IMR-90 (cell line): ENCODE data around the gene SPATA2L. TPM values are rescaled to one million over a fixed set of nuclear protein-coding genes. Genes with fewer than 3 reads are reported as not detected.

ENCODE experiments used
- ATAC-seq: fragments of 200-7000 bp; cut with Tn5 transposase; 2 replicates; pipeline ENCODE4 v1.9.1; 2020; ENCODE audit warnings: low read depth, mild to moderate bottlenecking, moderate library complexity
- BruUV-seq: library from RNA; stranded (reverse); fragments of 400-500 nt; replicated peaks from 2 replicates; lab custom pipeline; 2021; lab: Mats Ljungman, UMichigan
- CTCF ChIA-PET: fragments of 300-600 bp; formaldehyde crosslinking; extraction: SDS; loops from one replicate; lab custom pipeline; 2021; ENCODE audit warnings: antibody characterized with exemption; lab: Yijun Ruan, JAX
- POLR2A ChIA-PET: fragments of 300-600 bp; sonication (Branson Sonifier 250); formaldehyde crosslinking; loops from one replicate; lab custom pipeline; 2022; ENCODE audit warnings: antibody characterized with exemption; ENCODE audit not compliant: unreplicated experiment; lab: Charles Lee
- DNase-seq: peaks from one replicate; pipeline ENCODE4 v3.0.0; 2013
- H2AFZ ChIP-seq: replicated peaks from 2 replicates; pipeline ENCODE3; 2013; ENCODE audit warnings: low read length, mild to moderate bottlenecking; ENCODE audit not compliant: poor library complexity
- H2AK5ac ChIP-seq: 2 replicates; pipeline ENCODE4 v1.6.1; 2013; ENCODE audit warnings: low read depth, low read length, inconsistent platforms
- H2AK9ac ChIP-seq: replicated peaks from 2 replicates; pipeline ENCODE3; 2013; ENCODE audit warnings: mild to moderate bottlenecking, low read depth, low read length, moderate library complexity; ENCODE audit not compliant: poor library complexity
- H2BK120ac ChIP-seq: 2 replicates; pipeline ENCODE4 v1.6.1; 2013; ENCODE audit warnings: low read depth, low read length, inconsistent platforms
- H2BK15ac ChIP-seq: 3 replicates; pipeline ENCODE4 v1.6.1; 2013; ENCODE audit warnings: low read depth, low read length, inconsistent platforms
- H2BK20ac ChIP-seq: 2 replicates; pipeline ENCODE4 v1.6.1; 2013; ENCODE audit warnings: low read depth, mild to moderate bottlenecking, inconsistent platforms, low read length, moderate library complexity
- H2BK5ac ChIP-seq: 2 replicates; pipeline ENCODE4 v1.6.1; 2013; ENCODE audit warnings: mild to moderate bottlenecking, low read depth, low read length, inconsistent platforms; ENCODE audit not compliant: poor library complexity, severe bottlenecking
- H3K14ac ChIP-seq: replicated peaks from 2 replicates; pipeline ENCODE4 v1.6.1; 2013; ENCODE audit warnings: low read depth, low read length, inconsistent platforms
- H3K18ac ChIP-seq: 2 replicates; pipeline ENCODE4 v1.6.1; 2013; ENCODE audit warnings: low read depth, low read length, control low read depth
- H3K23ac ChIP-seq: 2 replicates; pipeline ENCODE4 v1.6.1; 2013; ENCODE audit warnings: low read depth, low read length, inconsistent platforms
- H3K27ac ChIP-seq: 2 replicates; pipeline ENCODE4 v1.5.1; 2013; ENCODE audit warnings: mild to moderate bottlenecking, control low read depth, low read length; ENCODE audit not compliant: insufficient read depth
- H3K27me3 ChIP-seq: 2 replicates; pipeline ENCODE4 v1.6.1; 2013; ENCODE audit warnings: low read length; ENCODE audit not compliant: control insufficient read depth, insufficient read depth
- H3K36me3 ChIP-seq: 2 replicates; pipeline ENCODE4 v1.6.1; 2013; ENCODE audit warnings: low read length, mixed read lengths; ENCODE audit not compliant: control insufficient read depth, insufficient read depth
- H3K4ac ChIP-seq: 2 replicates; pipeline ENCODE4 v1.6.1; 2013; ENCODE audit warnings: low read depth, low read length, inconsistent platforms
- H3K4me1 ChIP-seq: 2 replicates; pipeline ENCODE4 v1.6.1; 2013; ENCODE audit warnings: low read length, mixed read lengths; ENCODE audit not compliant: control insufficient read depth, insufficient read depth
- H3K4me2 ChIP-seq: 2 replicates; pipeline ENCODE4 v1.6.1; 2013; ENCODE audit warnings: low read depth, mild to moderate bottlenecking, control low read depth, low read length, moderate library complexity
- H3K4me3 ChIP-seq: 2 replicates; pipeline ENCODE4 v1.5.1; 2013; ENCODE audit warnings: low read depth, mild to moderate bottlenecking, control low read depth, low read length, moderate library complexity; ENCODE audit not compliant: insufficient read depth
- H3K56ac ChIP-seq: 2 replicates; pipeline ENCODE4 v1.6.1; 2013; ENCODE audit warnings: low read length, inconsistent platforms; ENCODE audit not compliant: insufficient read depth; ENCODE audit errors: extremely low read depth
- H3K79me1 ChIP-seq, 2 experiments: 2 replicates each; pipeline ENCODE4 v1.6.1; 2013; ENCODE audit warnings: low read length in 2 of 2, inconsistent platforms in 1 of 2, low read depth in 1 of 2
- H3K9ac ChIP-seq: 2 replicates; pipeline ENCODE4 v1.6.1; 2013; ENCODE audit warnings: low read depth, low read length, control low read depth
- H3K9me1 ChIP-seq: 2 replicates; pipeline ENCODE4 v1.6.1; 2013; ENCODE audit warnings: low read length, inconsistent platforms; ENCODE audit not compliant: insufficient read depth
- H3K9me3 ChIP-seq: 2 replicates; pipeline ENCODE4 v1.6.1; 2013; ENCODE audit warnings: low read length; ENCODE audit not compliant: control insufficient read depth, insufficient read depth
- H4K20me1 ChIP-seq: 2 replicates; pipeline ENCODE4 v1.6.1; 2013; ENCODE audit warnings: low read length, inconsistent platforms; ENCODE audit not compliant: insufficient read depth
- H4K5ac ChIP-seq: 2 replicates; pipeline ENCODE4 v1.6.1; 2013; ENCODE audit warnings: mild to moderate bottlenecking, low read depth, low read length, control low read depth
- H4K8ac ChIP-seq, 2 experiments: 2 replicates each; pipeline ENCODE4 v1.6.1; 2013; ENCODE audit warnings: low read depth in 2 of 2, low read length in 2 of 2, control low read depth in 1 of 2, inconsistent platforms in 1 of 2
- H4K91ac ChIP-seq: 2 replicates; pipeline ENCODE4 v1.6.1; 2013; ENCODE audit warnings: low read depth, low read length, inconsistent platforms; ENCODE audit not compliant: insufficient read depth
- BHLHE40 ChIP-seq: fragments of 150-350 bp; IDR thresholded peaks from 2 replicates; pipeline ENCODE4 v1.6.1; 2016; ENCODE audit warnings: mild to moderate bottlenecking, low read depth, low read length
- FOS ChIP-seq: fragments of 150-350 bp; IDR thresholded peaks from 2 replicates; pipeline ENCODE4 v1.6.1; 2016; ENCODE audit warnings: low read depth, low read length
- MAFK ChIP-seq: IDR thresholded peaks from 2 replicates; pipeline ENCODE4 v1.6.1; 2012; ENCODE audit warnings: low read depth, low read length, improper control_type of control experiment
- POLR2A ChIP-seq: IDR thresholded peaks from 2 replicates; pipeline ENCODE4 v1.6.1; 2012; ENCODE audit warnings: mild to moderate bottlenecking, low read depth, low read length
- RAD21 ChIP-seq: IDR thresholded peaks from 2 replicates; pipeline ENCODE4 v1.6.1; 2012; ENCODE audit warnings: low read length, improper control_type of control experiment
- RCOR1 ChIP-seq: IDR thresholded peaks from 2 replicates; pipeline ENCODE4 v1.6.1; 2012; ENCODE audit warnings: mild to moderate bottlenecking, low read length, improper control_type of control experiment; ENCODE audit not compliant: insufficient replicate concordance
- RFX5 ChIP-seq: IDR thresholded peaks from 2 replicates; pipeline ENCODE4 v1.8.0; 2012; ENCODE audit warnings: low read depth, mild to moderate bottlenecking, low read length, moderate library complexity
- WGBS, 2 experiments: methylation state at CpG; one replicate each; pipeline versions ENCODE4 v1.1.5 to v1.1.7; 2013; ENCODE audit warnings: missing lambda C conversion rate in 2 of 2; ENCODE audit not compliant: insufficient read length in 1 of 2; ENCODE audit errors: extremely low coverage in 2 of 2; 5-methylcytosine and 5-hydroxymethylcytosine counted together
- dilution Hi-C: fragments of 300-500 bp; cut with HindIII; formaldehyde crosslinking; loops from one replicate; pipeline ENCODE4 v1.14.3; 2018; ENCODE audit warnings: low sequenced_read_pairs; ENCODE audit not compliant: unreplicated experiment
- in situ Hi-C: fragments of 300-500 bp; cut with MboI; formaldehyde crosslinking; loops from 3 replicates; pipeline ENCODE4 v1.14.3; 2019; ENCODE audit warnings: low sequenced_read_pairs, inconsistent platforms, mixed read lengths
- intact Hi-C: fragments of 100-400 bp; cut with micrococcal nuclease; formaldehyde crosslinking; loops from 2 replicates; pipeline ENCODE4 v1.10.0; 2022
- polyA plus RNA-seq, 3 experiments: library from polyadenylated mRNA; depleted of rRNA; stranded (reverse); fragments of >200 nt; gene quantifications; 2 replicates each; pipeline ENCODE4 v1.2.3, GENCODE V29; 2012; ENCODE audit warnings: low replicate concordance in 1 of 3
- total RNA-seq: library from RNA; depleted of rRNA; stranded (reverse); fragments of >200 nt; gene quantifications from 2 replicates; pipeline ENCODE4 v1.2.3, GENCODE V29; 2012
- TF ChIP-seq, protein P1 (sequence below): fragments of 150-350 bp; IDR thresholded peaks from 2 replicates; pipeline ENCODE4 v1.6.1; 2016; ENCODE audit warnings: low read depth, mild to moderate bottlenecking, low read length, moderate library complexity, borderline replicate concordance
- TF ChIP-seq, protein P2 (sequence below): conservative IDR thresholded peaks from 2 replicates; pipeline ENCODE4 v1.5.1; 2012; ENCODE audit warnings: mild to moderate bottlenecking, low read depth, low read length, improper control_type of control experiment
- TF ChIP-seq, protein P3 (sequence below): fragments of 150-350 bp; IDR thresholded peaks from 2 replicates; pipeline ENCODE4 v1.6.1; 2017; ENCODE audit warnings: mild to moderate bottlenecking, antibody characterized with exemption, low read length, low read depth

SPATA2L gene
- total and polyA plus RNA-seq, 2 of the 4 experiments (the other 2 are of a cell fraction), result 4.8 to 6.9 TPM

DNA sequence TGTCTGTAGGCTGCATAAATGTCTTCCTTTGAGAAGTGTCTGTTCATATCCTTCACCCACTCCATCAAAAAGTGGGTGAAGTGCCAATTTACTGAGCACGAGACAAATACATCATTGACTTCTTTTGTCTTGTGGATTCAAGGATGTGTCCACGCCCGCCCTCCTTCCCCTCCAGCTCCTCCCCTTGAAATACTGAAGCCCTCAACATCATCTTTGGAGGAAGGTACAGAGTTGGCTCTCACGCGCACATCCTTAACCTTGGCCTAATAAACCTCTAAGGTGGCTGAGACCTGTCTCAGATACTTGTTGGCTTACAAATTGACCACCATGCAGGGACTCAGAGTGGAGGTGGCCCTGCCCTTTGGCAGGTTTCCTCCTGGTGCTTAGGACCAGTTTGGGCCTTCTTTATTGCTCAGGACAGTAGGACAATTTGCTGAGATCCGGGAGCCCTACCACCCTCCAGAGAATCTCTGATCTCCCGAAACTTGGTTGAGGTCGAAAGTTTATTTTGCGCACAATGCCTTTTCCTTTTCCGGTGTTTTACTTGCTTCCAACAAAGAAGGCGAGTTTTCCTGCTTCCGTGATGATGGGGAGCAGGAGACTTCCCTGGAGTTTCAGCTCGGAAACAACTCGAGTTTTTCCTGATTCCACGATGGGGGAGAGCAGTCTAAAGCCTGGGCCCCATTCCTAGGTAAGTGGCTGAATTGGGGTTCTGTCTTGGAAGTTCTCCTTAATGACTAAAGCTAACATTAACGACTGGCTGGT lies 29.1 kb downstream of the SPATA2L start:
- WGBS, 2 experiments, result 100% methylated on average over 3 of the region's 16 CpGs; no CpG with 5 or more reads in 1 of the 2 experiments
- in situ Hi-C loops (no loop called here), dilution Hi-C loops (no loop called here)

More for the DNA sequence above, 29.1 kb downstream of the SPATA2L start:
- Histone ChIP-seq H3K4me3 (no peak overlapping the region), H4K8ac (no peak overlapping the region), H2BK15ac (no peak overlapping the region), H3K18ac (no peak overlapping the region), H3K23ac (no peak overlapping the region), H3K14ac (no peak overlapping the region), H2AK9ac (no peak overlapping the region), H3K9ac (no peak overlapping the region), H4K5ac (no peak overlapping the region), H3K27me3 (no peaks in the 10 kb centered on the region), H3K4ac (no peak overlapping the region), H4K91ac (no peak overlapping the region), H2AK5ac (no peak overlapping the region), H2BK20ac (no peak overlapping the region), H3K36me3 (no peaks in the 10 kb centered on the region), H2AFZ (no peak overlapping the region), H3K9me1 (peaks cover 4% of the 10 kb centered on the region; the same call in 1 of the 2 replicates), H3K79me1 (no peaks in the 10 kb centered on the region; a peak in 1 of 4 replicates), H3K9me3 (no peaks in the 10 kb centered on the region), H2BK5ac (no peak overlapping the region), H3K4me1 (peaks cover 6% of the 10 kb centered on the region), H2BK120ac (no peak overlapping the region), H4K20me1 (no peaks in the 10 kb centered on the region), H3K27ac (no peak overlapping the region), H3K4me2 (no peak overlapping the region), H3K56ac (no peak overlapping the region)
- no peak for DNase-seq
- CTCF ChIA-PET, result no interaction called here
- intact Hi-C loops, result no loop called here
- ATAC-seq, result no peak
- TF ChIP-seq FOS (no peak), MAFK (no peak), RFX5 (no peak), BHLHE40 (no peak), RAD21 (no peak), POLR2A (no peak), RCOR1 (no peak)
- TF ChIP-seq, protein P1, sequence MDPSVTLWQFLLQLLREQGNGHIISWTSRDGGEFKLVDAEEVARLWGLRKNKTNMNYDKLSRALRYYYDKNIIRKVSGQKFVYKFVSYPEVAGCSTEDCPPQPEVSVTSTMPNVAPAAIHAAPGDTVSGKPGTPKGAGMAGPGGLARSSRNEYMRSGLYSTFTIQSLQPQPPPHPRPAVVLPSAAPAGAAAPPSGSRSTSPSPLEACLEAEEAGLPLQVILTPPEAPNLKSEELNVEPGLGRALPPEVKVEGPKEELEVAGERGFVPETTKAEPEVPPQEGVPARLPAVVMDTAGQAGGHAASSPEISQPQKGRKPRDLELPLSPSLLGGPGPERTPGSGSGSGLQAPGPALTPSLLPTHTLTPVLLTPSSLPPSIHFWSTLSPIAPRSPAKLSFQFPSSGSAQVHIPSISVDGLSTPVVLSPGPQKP, result no peak
- TF ChIP-seq, protein P2, sequence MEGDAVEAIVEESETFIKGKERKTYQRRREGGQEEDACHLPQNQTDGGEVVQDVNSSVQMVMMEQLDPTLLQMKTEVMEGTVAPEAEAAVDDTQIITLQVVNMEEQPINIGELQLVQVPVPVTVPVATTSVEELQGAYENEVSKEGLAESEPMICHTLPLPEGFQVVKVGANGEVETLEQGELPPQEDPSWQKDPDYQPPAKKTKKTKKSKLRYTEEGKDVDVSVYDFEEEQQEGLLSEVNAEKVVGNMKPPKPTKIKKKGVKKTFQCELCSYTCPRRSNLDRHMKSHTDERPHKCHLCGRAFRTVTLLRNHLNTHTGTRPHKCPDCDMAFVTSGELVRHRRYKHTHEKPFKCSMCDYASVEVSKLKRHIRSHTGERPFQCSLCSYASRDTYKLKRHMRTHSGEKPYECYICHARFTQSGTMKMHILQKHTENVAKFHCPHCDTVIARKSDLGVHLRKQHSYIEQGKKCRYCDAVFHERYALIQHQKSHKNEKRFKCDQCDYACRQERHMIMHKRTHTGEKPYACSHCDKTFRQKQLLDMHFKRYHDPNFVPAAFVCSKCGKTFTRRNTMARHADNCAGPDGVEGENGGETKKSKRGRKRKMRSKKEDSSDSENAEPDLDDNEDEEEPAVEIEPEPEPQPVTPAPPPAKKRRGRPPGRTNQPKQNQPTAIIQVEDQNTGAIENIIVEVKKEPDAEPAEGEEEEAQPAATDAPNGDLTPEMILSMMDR, result no peak
- TF ChIP-seq, protein P3, sequence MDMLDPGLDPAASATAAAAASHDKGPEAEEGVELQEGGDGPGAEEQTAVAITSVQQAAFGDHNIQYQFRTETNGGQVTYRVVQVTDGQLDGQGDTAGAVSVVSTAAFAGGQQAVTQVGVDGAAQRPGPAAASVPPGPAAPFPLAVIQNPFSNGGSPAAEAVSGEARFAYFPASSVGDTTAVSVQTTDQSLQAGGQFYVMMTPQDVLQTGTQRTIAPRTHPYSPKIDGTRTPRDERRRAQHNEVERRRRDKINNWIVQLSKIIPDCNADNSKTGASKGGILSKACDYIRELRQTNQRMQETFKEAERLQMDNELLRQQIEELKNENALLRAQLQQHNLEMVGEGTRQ, result no peak
- no TSS peak for BruUV-seq
- POLR2A ChIA-PET, result no interaction called here
